ENCODE measurements around the gene YARS1.
"Not testable (repeated sequence)": the region's sequence is repeated elsewhere in the genome, so short reads cannot be mapped to it uniquely, and the experiment has no call there.

DNA sequence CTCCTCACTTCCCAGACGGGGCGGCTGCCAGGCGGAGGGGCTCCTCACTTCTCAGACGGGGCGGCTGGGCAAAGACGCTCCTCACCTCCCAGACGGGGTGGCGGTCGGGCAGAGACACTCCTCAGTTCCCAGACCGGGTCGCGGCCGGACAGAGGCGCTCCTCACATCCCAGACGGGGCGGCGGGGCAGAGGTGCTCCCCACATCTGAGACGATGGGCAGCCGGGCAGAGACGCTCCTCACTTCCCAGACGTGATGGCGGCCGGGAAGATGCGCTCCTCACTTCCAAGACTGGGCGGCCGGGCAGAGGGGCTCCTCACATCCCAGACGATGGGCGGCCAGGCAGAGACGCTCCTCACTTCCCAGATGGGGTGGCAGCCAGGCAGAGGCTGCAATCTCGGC is 12.7 kb downstream of the YARS1 start:
- TF ChIP-seq, protein P1, sequence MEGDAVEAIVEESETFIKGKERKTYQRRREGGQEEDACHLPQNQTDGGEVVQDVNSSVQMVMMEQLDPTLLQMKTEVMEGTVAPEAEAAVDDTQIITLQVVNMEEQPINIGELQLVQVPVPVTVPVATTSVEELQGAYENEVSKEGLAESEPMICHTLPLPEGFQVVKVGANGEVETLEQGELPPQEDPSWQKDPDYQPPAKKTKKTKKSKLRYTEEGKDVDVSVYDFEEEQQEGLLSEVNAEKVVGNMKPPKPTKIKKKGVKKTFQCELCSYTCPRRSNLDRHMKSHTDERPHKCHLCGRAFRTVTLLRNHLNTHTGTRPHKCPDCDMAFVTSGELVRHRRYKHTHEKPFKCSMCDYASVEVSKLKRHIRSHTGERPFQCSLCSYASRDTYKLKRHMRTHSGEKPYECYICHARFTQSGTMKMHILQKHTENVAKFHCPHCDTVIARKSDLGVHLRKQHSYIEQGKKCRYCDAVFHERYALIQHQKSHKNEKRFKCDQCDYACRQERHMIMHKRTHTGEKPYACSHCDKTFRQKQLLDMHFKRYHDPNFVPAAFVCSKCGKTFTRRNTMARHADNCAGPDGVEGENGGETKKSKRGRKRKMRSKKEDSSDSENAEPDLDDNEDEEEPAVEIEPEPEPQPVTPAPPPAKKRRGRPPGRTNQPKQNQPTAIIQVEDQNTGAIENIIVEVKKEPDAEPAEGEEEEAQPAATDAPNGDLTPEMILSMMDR (IDR thresholded peaks at IDR 0.05; ENCODE audit: low read depth, low read length, missing input control) = not testable (repeated sequence)
- TF ChIP-seq FOXA2 (IDR thresholded peaks at IDR 0.05); JUND (IDR thresholded peaks at IDR 0.05); TAF1 (conservative IDR thresholded peaks at IDR 0.05); FOXA1 (IDR thresholded peaks at IDR 0.05); RAD21 (IDR thresholded peaks at IDR 0.05); YY1 (IDR thresholded peaks at IDR 0.05); NR2F2 (IDR thresholded peaks at IDR 0.05): not testable (repeated sequence)
- TF ChIP-seq, protein P2, sequence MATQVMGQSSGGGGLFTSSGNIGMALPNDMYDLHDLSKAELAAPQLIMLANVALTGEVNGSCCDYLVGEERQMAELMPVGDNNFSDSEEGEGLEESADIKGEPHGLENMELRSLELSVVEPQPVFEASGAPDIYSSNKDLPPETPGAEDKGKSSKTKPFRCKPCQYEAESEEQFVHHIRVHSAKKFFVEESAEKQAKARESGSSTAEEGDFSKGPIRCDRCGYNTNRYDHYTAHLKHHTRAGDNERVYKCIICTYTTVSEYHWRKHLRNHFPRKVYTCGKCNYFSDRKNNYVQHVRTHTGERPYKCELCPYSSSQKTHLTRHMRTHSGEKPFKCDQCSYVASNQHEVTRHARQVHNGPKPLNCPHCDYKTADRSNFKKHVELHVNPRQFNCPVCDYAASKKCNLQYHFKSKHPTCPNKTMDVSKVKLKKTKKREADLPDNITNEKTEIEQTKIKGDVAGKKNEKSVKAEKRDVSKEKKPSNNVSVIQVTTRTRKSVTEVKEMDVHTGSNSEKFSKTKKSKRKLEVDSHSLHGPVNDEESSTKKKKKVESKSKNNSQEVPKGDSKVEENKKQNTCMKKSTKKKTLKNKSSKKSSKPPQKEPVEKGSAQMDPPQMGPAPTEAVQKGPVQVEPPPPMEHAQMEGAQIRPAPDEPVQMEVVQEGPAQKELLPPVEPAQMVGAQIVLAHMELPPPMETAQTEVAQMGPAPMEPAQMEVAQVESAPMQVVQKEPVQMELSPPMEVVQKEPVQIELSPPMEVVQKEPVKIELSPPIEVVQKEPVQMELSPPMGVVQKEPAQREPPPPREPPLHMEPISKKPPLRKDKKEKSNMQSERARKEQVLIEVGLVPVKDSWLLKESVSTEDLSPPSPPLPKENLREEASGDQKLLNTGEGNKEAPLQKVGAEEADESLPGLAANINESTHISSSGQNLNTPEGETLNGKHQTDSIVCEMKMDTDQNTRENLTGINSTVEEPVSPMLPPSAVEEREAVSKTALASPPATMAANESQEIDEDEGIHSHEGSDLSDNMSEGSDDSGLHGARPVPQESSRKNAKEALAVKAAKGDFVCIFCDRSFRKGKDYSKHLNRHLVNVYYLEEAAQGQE (IDR thresholded peaks at IDR 0.05) = not testable (repeated sequence)
- TF ChIP-seq, protein P3, sequence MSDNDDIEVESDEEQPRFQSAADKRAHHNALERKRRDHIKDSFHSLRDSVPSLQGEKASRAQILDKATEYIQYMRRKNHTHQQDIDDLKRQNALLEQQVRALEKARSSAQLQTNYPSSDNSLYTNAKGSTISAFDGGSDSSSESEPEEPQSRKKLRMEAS (IDR thresholded peaks at IDR 0.05) = not testable (repeated sequence)
- TF ChIP-seq, protein P4, sequence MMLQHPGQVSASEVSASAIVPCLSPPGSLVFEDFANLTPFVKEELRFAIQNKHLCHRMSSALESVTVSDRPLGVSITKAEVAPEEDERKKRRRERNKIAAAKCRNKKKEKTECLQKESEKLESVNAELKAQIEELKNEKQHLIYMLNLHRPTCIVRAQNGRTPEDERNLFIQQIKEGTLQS (IDR thresholded peaks at IDR 0.05) = not testable (repeated sequence)

Data from liver (tissue), 3 donors.